ENCODE results near the gene GPR141. TPM values are rescaled to one million over a fixed set of nuclear protein-coding genes. Genes with fewer than 3 reads are reported as not detected.

Gene GPR141
- total RNA-seq, 1 experiment from 2014 or later: not detected

DNA sequence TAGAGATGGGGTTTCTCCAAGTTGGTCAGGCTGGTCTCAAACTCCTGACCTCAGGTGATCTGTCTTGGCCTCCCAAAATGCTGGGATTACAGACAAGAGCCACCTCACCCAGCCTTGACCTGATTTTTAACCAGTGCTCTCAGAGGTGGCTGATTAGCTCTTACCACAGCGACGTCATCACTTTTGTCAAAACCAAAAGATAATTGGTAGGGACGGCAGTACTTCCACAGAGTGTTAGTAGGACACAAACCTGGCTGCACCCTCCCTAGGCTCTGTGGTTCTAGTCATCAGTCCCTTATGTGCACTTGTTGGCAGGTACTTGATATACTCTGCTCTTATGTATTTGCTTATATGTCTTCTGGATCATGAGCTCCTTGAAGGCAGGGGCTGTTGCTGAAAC lies 74.0 kb downstream of the GPR141 start:
- H3K79me2 ChIP-seq (ENCODE audit: insufficient read depth, low read length): no peaks in the 10 kb centered on the region
- ChIA-PET RAD21 (ENCODE audit: low non-redundant PET in 1 of 2, low total read pairs in 2 of 2, uncharacterized antibody in 2 of 2, unreplicated experiment in 2 of 2) (no interaction called here), CTCF (no interaction called here), POLR2A (no interaction called here)
- H3K27me3 ChIP-seq (ENCODE audit: insufficient read depth, low read length): peaks cover 5% of the 10 kb centered on the region; the same call in 1 of the 2 replicates
- no peaks in the 10 kb centered on the region for H3K36me3 ChIP-seq (ENCODE audit: control insufficient read depth in 1 of 2, insufficient read depth in 2 of 2, low read length in 2 of 2)
- no peak overlapping the region for H3K27ac ChIP-seq (ENCODE audit: low read depth, low read length)
- H4K20me1 ChIP-seq (ENCODE audit: insufficient read depth): no peaks in the 10 kb centered on the region
- DNase-seq (ENCODE audit: low read depth, low spot score) (no peak), ATAC-seq (no peak)
- no peak overlapping the region for H2AFZ ChIP-seq (ENCODE audit: low read depth, low read length, poor library complexity, severe bottlenecking)
- H3K4me1 ChIP-seq (ENCODE audit: control insufficient read depth in 1 of 2, insufficient read depth in 2 of 2, low read length in 2 of 2): no peaks in the 10 kb centered on the region
- no TSS peak for BruUV-seq (replicated peaks)
- TF ChIP-seq YY1 (IDR thresholded peaks at IDR 0.05; ENCODE audit: extremely low read depth, insufficient replicate concordance, low read depth, low read length) (no peak), EZH2 (IDR thresholded peaks at IDR 0.05) (no peak)
- H3K9me2 ChIP-seq (ENCODE audit: insufficient read depth): no peaks in the 10 kb centered on the region
- no peak overlapping the region for H3K9ac ChIP-seq (ENCODE audit: low read length)
- no peak overlapping the region for H3K4me2 ChIP-seq (ENCODE audit: low read length)
- H3K4me3 ChIP-seq (replicated peaks in 1 of 2; ENCODE audit: low read depth in 1 of 2, low read length in 2 of 2): no peak overlapping the region
- intact Hi-C loops (cut with micrococcal nuclease): no loop called here
- no peaks in the 10 kb centered on the region for H3K9me3 ChIP-seq (ENCODE audit: control insufficient read depth in 1 of 2, insufficient read depth in 1 of 2, low read depth in 1 of 2, low read length in 2 of 2)

DNA sequence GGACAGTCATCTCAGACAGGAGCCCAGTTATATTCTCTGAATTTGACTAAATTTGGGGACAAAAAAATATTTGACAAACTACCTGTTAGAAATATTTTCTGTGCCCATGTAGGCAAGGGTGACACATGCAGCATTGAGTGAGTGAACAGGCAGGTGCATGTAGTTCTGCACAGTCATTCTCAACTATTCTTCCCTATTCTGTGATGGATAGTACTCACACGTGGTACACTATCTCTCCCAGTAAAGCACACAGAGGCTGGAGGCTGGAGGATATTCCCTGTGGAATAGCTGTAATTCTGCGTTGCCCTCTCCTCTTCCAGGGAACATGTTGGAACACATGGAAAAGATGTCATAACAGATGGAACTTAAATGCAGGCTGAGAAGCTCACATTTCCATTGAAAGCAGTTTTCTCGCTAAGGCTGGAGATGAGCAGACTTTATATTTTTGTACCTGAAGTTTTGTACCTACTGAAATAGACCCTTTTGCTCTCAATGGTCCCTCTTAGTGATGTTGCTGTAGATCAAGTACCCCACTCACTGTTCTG lies 75.0 kb downstream of the GPR141 start:
- intact Hi-C loops (cut with micrococcal nuclease): no loop called here

More for the DNA sequence above, 75.0 kb downstream of the GPR141 start:
- Histone ChIP-seq H3K9me2 (ENCODE audit: insufficient read depth) (no peaks in the 10 kb centered on the region), H3K4me2 (ENCODE audit: low read length) (no peak overlapping the region), H3K27me3 (ENCODE audit: insufficient read depth, low read length) (0 out of 2 replicates have a peak, but pooled peaks cover 3% of the 10 kb centered on the region), H3K4me3 (replicated peaks in 1 of 2; ENCODE audit: low read depth in 1 of 2, low read length in 2 of 2) (no peak overlapping the region), H3K9me3 (ENCODE audit: control insufficient read depth in 1 of 2, insufficient read depth in 1 of 2, low read depth in 1 of 2, low read length in 2 of 2) (no peaks in the 10 kb centered on the region), H3K79me2 (ENCODE audit: insufficient read depth, low read length) (no peaks in the 10 kb centered on the region), H3K36me3 (ENCODE audit: control insufficient read depth in 1 of 2, insufficient read depth in 2 of 2, low read length in 2 of 2) (no peaks in the 10 kb centered on the region), H3K4me1 (ENCODE audit: control insufficient read depth in 1 of 2, insufficient read depth in 2 of 2, low read length in 2 of 2) (no peaks in the 10 kb centered on the region), H3K9ac (ENCODE audit: low read length) (no peak overlapping the region), H4K20me1 (ENCODE audit: insufficient read depth) (no peaks in the 10 kb centered on the region), H2AFZ (ENCODE audit: low read depth, low read length, poor library complexity, severe bottlenecking) (no peak overlapping the region), H3K27ac (ENCODE audit: low read depth, low read length) (no peak overlapping the region)
- POLR2A ChIA-PET: no interaction called here
- TF ChIP-seq CEBPB (IDR thresholded peaks at IDR 0.05; ENCODE audit: low read depth) (no peak), YY1 (IDR thresholded peaks at IDR 0.05; ENCODE audit: extremely low read depth, insufficient replicate concordance, low read depth, low read length) (no peak), ZNF274 (IDR thresholded peaks at IDR 0.05; ENCODE audit: low read depth, low read length) (no peak)
- TF ChIP-seq, protein P1, sequence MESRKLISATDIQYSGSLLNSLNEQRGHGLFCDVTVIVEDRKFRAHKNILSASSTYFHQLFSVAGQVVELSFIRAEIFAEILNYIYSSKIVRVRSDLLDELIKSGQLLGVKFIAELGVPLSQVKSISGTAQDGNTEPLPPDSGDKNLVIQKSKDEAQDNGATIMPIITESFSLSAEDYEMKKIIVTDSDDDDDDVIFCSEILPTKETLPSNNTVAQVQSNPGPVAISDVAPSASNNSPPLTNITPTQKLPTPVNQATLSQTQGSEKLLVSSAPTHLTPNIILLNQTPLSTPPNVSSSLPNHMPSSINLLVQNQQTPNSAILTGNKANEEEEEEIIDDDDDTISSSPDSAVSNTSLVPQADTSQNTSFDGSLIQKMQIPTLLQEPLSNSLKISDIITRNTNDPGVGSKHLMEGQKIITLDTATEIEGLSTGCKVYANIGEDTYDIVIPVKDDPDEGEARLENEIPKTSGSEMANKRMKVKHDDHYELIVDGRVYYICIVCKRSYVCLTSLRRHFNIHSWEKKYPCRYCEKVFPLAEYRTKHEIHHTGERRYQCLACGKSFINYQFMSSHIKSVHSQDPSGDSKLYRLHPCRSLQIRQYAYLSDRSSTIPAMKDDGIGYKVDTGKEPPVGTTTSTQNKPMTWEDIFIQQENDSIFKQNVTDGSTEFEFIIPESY (IDR thresholded peaks at IDR 0.05; ENCODE audit: extremely low read depth, insufficient replicate concordance, low read length): no peak
- CTCF ChIA-PET: no interaction called here
- no TSS peak for BruUV-seq (replicated peaks)
- ATAC-seq: no peak
- RAD21 ChIA-PET (ENCODE audit: low non-redundant PET in 1 of 2, low total read pairs in 2 of 2, uncharacterized antibody in 2 of 2, unreplicated experiment in 2 of 2): no interaction called here
- no peak for DNase-seq (ENCODE audit: low read depth, low spot score)
